Fibroblast of lung (primary cell): ENCODE measurements around the gene GIPC3. TPM values are rescaled to one million over a fixed set of nuclear protein-coding genes. Genes with fewer than 3 reads are reported as not detected.

Source experiments
- DNase-seq, 2 donors: peaks; one replicate each; pipeline versions ENCODE4 v3.0.0 to v3.0.0-alpha.2; 2010; ENCODE audit warnings: low read depth in 2 of 2
- H2AFZ ChIP-seq: 2 replicates; pipeline ENCODE4 v1.5.1; 2012; ENCODE audit warnings: low read length, control low read depth, inconsistent platforms
- H3K27ac ChIP-seq: 2 replicates; pipeline ENCODE4 v1.5.1; 2011; ENCODE audit warnings: low read length, control low read depth; ENCODE audit not compliant: insufficient read depth
- H3K27me3 ChIP-seq: 2 replicates; pipeline ENCODE4 v1.5.1; 2011; ENCODE audit warnings: mild to moderate bottlenecking, low read length; ENCODE audit not compliant: control insufficient read depth, insufficient read depth
- H3K36me3 ChIP-seq: 2 replicates; pipeline ENCODE4 v1.5.1; 2011; ENCODE audit warnings: low read length; ENCODE audit not compliant: control insufficient read depth, insufficient read depth
- H3K4me1 ChIP-seq: 2 replicates; pipeline ENCODE4 v1.5.1; 2011; ENCODE audit warnings: low read length; ENCODE audit not compliant: control insufficient read depth, insufficient read depth; ENCODE audit errors: extremely low read depth
- H3K4me2 ChIP-seq: 2 replicates; pipeline ENCODE4 v1.5.1; 2011; ENCODE audit warnings: low read length, control low read depth; ENCODE audit not compliant: insufficient read depth; ENCODE audit errors: extremely low read depth
- H3K4me3 ChIP-seq, 4 experiments: fragments of 200-600 bp in 1 of 4; sonication (generic) in 1 of 4; replicated peaks in 1 of 4; 2 replicates each; pipeline ENCODE4 v1.5.1; 2011 to 2016; ENCODE audit warnings: low read length in 4 of 4, low read depth in 3 of 4, mild to moderate bottlenecking in 3 of 4, control low read depth in 2 of 4, inconsistent platforms in 1 of 4, mixed read lengths in 1 of 4; ENCODE audit not compliant: insufficient read depth in 1 of 4; ENCODE audit errors: control extremely low read depth in 1 of 4
- H3K79me2 ChIP-seq: 2 replicates; pipeline ENCODE4 v1.5.1; 2012; ENCODE audit warnings: mild to moderate bottlenecking, low read length, inconsistent platforms; ENCODE audit not compliant: control insufficient read depth, insufficient read depth
- H3K9ac ChIP-seq: 2 replicates; pipeline ENCODE4 v1.5.1; 2011; ENCODE audit warnings: mild to moderate bottlenecking, low read length, control low read depth; ENCODE audit not compliant: insufficient read depth
- H3K9me3 ChIP-seq: 2 replicates; pipeline ENCODE4 v1.5.1; 2012; ENCODE audit warnings: low read depth, low read length; ENCODE audit not compliant: control insufficient read depth, insufficient read depth
- H4K20me1 ChIP-seq: 2 replicates; pipeline ENCODE4 v1.5.1; 2011; ENCODE audit warnings: low read length; ENCODE audit not compliant: control insufficient read depth, insufficient read depth; ENCODE audit errors: extremely low read depth
- EZH2 ChIP-seq: IDR thresholded peaks from 2 replicates; pipeline ENCODE4 v1.5.1; 2012; ENCODE audit warnings: low read length, control low read depth, mild to moderate bottlenecking; ENCODE audit errors: missing control alignments
- polyA plus RNA-seq, 2 donors: library from polyadenylated mRNA; depleted of rRNA in 1 of 2; stranded (reverse) in 1 of 2; unstranded in 1 of 2; fragments of >200 nt; gene quantifications; 2 replicates each; pipeline ENCODE4 v1.2.1, GENCODE V29; 2011 to 2012; ENCODE audit warnings: missing spikeins in 1 of 2
- total RNA-seq: library from RNA; depleted of rRNA; stranded (reverse); fragments of >200 nt; gene quantifications from 2 replicates; pipeline ENCODE4 v1.2.1, GENCODE V29; 2014
- TF ChIP-seq, protein P1 (sequence below), 2 donors: IDR thresholded peaks in 1 of 2; conservative IDR thresholded peaks in 1 of 2; 1 replicate in 1 of 2; 2 replicates in 1 of 2; pipeline ENCODE4 v1.5.1; 2011 to 2012; ENCODE audit warnings: low read length in 2 of 2, control low read depth in 1 of 2, inconsistent platforms in 1 of 2, low read depth in 1 of 2, mild to moderate bottlenecking in 1 of 2

The GIPC3 gene
- total and polyA plus RNA-seq, 2 donors (not counting 1 experiment from before 2014, with no cell fraction given) = under 0.01 to 0.60 TPM

GRCh38 chr19:3631053-3631861 is 46.0 kb downstream of the GIPC3 start:
- H3K4me2 ChIP-seq = no peak overlapping the region
- no peak overlapping the region for H3K9ac ChIP-seq
- no peak overlapping the region for H2AFZ ChIP-seq
- TF ChIP-seq, protein P1, sequence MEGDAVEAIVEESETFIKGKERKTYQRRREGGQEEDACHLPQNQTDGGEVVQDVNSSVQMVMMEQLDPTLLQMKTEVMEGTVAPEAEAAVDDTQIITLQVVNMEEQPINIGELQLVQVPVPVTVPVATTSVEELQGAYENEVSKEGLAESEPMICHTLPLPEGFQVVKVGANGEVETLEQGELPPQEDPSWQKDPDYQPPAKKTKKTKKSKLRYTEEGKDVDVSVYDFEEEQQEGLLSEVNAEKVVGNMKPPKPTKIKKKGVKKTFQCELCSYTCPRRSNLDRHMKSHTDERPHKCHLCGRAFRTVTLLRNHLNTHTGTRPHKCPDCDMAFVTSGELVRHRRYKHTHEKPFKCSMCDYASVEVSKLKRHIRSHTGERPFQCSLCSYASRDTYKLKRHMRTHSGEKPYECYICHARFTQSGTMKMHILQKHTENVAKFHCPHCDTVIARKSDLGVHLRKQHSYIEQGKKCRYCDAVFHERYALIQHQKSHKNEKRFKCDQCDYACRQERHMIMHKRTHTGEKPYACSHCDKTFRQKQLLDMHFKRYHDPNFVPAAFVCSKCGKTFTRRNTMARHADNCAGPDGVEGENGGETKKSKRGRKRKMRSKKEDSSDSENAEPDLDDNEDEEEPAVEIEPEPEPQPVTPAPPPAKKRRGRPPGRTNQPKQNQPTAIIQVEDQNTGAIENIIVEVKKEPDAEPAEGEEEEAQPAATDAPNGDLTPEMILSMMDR (conservative IDR thresholded peaks at IDR 0.05 in 1 of 2, IDR thresholded peaks at IDR 0.05 in 1 of 2; ENCODE audit: low read depth in 1 of 2, low read length in 2 of 2) = no peak
- TF ChIP-seq EZH2 = no peak
- H3K27ac ChIP-seq = no peak overlapping the region
- H3K36me3 ChIP-seq = peaks cover 6% of the 10 kb centered on the region
- no peak for DNase-seq
- no peaks in the 10 kb centered on the region for H3K9me3 ChIP-seq
- no peaks in the 10 kb centered on the region for H3K27me3 ChIP-seq
- no peaks in the 10 kb centered on the region for H3K4me1 ChIP-seq
- peaks cover 3% of the 10 kb centered on the region for H3K79me2 ChIP-seq
- no peak overlapping the region for H3K4me3 ChIP-seq
- no peaks in the 10 kb centered on the region for H4K20me1 ChIP-seq

- Histone ChIP-seq H3K4me3 (no peak overlapping the region), H3K9ac (no peak overlapping the region), H4K20me1 (no peaks in the 10 kb centered on the region), H3K79me2 (no peaks in the 10 kb centered on the region), H3K27ac (no peak overlapping the region), H2AFZ (no peak overlapping the region), H3K36me3 (peaks cover 6% of the 10 kb centered on the region), H3K4me1 (no peaks in the 10 kb centered on the region), H3K4me2 (no peak overlapping the region), H3K9me3 (no peaks in the 10 kb centered on the region), H3K27me3 (no peaks in the 10 kb centered on the region)
- TF ChIP-seq EZH2 = no peak
- TF ChIP-seq, protein P1 (conservative IDR thresholded peaks at IDR 0.05 in 1 of 2, IDR thresholded peaks at IDR 0.05 in 1 of 2; ENCODE audit: low read depth in 1 of 2, low read length in 2 of 2) = no peak
- no peak for DNase-seq
Observed at GRCh38 chr19:3632098-3632497, 46.8 kb downstream of the GIPC3 start.

DNA sequence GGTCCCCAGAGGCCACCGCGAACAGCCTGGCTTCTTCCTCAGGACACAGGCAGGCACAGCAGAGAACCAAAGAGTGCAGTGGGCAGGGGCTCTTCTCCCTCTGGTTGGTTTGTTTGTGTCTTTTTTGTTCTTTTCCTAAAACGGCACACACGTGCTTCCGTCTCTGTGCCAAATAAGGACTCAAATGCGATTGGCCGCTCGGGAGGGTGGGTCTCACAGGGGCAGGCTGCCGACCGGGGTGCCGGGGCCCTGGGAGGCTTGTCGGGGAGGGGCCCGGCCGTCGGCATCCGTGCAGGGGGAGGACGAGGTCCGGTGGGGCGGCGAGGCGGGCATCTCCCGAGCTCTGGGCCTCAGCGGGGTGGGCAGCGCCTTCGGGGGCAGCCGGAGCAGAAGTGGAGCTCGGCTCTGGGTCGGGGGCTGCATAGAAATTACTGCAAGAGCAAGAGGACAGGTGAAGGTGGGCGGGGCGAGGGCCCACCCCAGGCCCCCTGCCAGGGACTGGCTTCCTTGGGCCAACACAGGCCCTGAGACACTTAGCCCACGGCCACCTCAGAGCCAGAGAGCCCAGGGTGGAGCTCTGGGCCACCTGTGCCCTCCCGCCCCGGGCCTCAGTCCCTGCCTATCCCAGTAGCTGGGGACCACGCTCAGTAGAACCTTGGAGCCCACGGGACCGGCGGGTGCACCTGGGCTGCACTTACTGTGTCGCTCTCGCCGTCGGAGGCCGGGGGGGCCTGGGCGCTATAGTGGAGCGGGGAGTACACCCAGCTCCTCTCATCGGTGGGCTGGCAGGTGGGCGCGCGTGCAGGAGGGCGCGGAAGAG is 47.7 kb downstream of the GIPC3 start:
- no peak overlapping the region for H2AFZ ChIP-seq

More for the DNA sequence above, 47.7 kb downstream of the GIPC3 start:
- Histone ChIP-seq H3K4me3 (no peak overlapping the region), H3K36me3 (peaks cover 6% of the 10 kb centered on the region), H4K20me1 (no peaks in the 10 kb centered on the region), H3K9me3 (no peaks in the 10 kb centered on the region), H3K27ac (no peak overlapping the region), H3K79me2 (no peaks in the 10 kb centered on the region), H3K9ac (no peak overlapping the region), H3K27me3 (no peaks in the 10 kb centered on the region), H3K4me2 (no peak overlapping the region), H3K4me1 (no peaks in the 10 kb centered on the region)
- DNase-seq = no peak
- no peak for TF ChIP-seq EZH2
- TF ChIP-seq, protein P1 (conservative IDR thresholded peaks at IDR 0.05 in 1 of 2, IDR thresholded peaks at IDR 0.05 in 1 of 2; ENCODE audit: low read depth in 1 of 2, low read length in 2 of 2) = no peak
